IMR-90 (cell line): ENCODE measurements around the gene GAS7. TPM values are rescaled to one million over a fixed set of nuclear protein-coding genes. Genes with fewer than 3 reads are reported as not detected.

Experiments used
- ATAC-seq: fragments of 200-7000 bp; cut with Tn5 transposase; 2 replicates; pipeline ENCODE4 v1.9.1; 2020; ENCODE audit warnings: low read depth, mild to moderate bottlenecking, moderate library complexity
- BruUV-seq: library from RNA; stranded (reverse); fragments of 400-500 nt; replicated peaks from 2 replicates; lab custom pipeline; 2021; lab: Mats Ljungman, UMichigan
- CTCF ChIA-PET: fragments of 300-600 bp; formaldehyde crosslinking; extraction: SDS; loops from one replicate; lab custom pipeline; 2021; ENCODE audit warnings: antibody characterized with exemption; lab: Yijun Ruan, JAX
- POLR2A ChIA-PET: fragments of 300-600 bp; sonication (Branson Sonifier 250); formaldehyde crosslinking; loops from one replicate; lab custom pipeline; 2022; ENCODE audit warnings: antibody characterized with exemption; ENCODE audit not compliant: unreplicated experiment; lab: Charles Lee
- DNase-seq: peaks from one replicate; pipeline ENCODE4 v3.0.0; 2013
- H2AFZ ChIP-seq: replicated peaks from 2 replicates; pipeline ENCODE3; 2013; ENCODE audit warnings: low read length, mild to moderate bottlenecking; ENCODE audit not compliant: poor library complexity
- H2AK5ac ChIP-seq: 2 replicates; pipeline ENCODE4 v1.6.1; 2013; ENCODE audit warnings: low read depth, low read length, inconsistent platforms
- H2AK9ac ChIP-seq: replicated peaks from 2 replicates; pipeline ENCODE3; 2013; ENCODE audit warnings: mild to moderate bottlenecking, low read depth, low read length, moderate library complexity; ENCODE audit not compliant: poor library complexity
- H2BK120ac ChIP-seq: 2 replicates; pipeline ENCODE4 v1.6.1; 2013; ENCODE audit warnings: low read depth, low read length, inconsistent platforms
- H2BK15ac ChIP-seq: 3 replicates; pipeline ENCODE4 v1.6.1; 2013; ENCODE audit warnings: low read depth, low read length, inconsistent platforms
- H2BK20ac ChIP-seq: 2 replicates; pipeline ENCODE4 v1.6.1; 2013; ENCODE audit warnings: low read depth, mild to moderate bottlenecking, inconsistent platforms, low read length, moderate library complexity
- H2BK5ac ChIP-seq: 2 replicates; pipeline ENCODE4 v1.6.1; 2013; ENCODE audit warnings: mild to moderate bottlenecking, low read depth, low read length, inconsistent platforms; ENCODE audit not compliant: poor library complexity, severe bottlenecking
- H3K14ac ChIP-seq: replicated peaks from 2 replicates; pipeline ENCODE4 v1.6.1; 2013; ENCODE audit warnings: low read depth, low read length, inconsistent platforms
- H3K18ac ChIP-seq: 2 replicates; pipeline ENCODE4 v1.6.1; 2013; ENCODE audit warnings: low read depth, low read length, control low read depth
- H3K23ac ChIP-seq: 2 replicates; pipeline ENCODE4 v1.6.1; 2013; ENCODE audit warnings: low read depth, low read length, inconsistent platforms
- H3K27ac ChIP-seq: 2 replicates; pipeline ENCODE4 v1.5.1; 2013; ENCODE audit warnings: mild to moderate bottlenecking, control low read depth, low read length; ENCODE audit not compliant: insufficient read depth
- H3K27me3 ChIP-seq: 2 replicates; pipeline ENCODE4 v1.6.1; 2013; ENCODE audit warnings: low read length; ENCODE audit not compliant: control insufficient read depth, insufficient read depth
- H3K36me3 ChIP-seq: 2 replicates; pipeline ENCODE4 v1.6.1; 2013; ENCODE audit warnings: low read length, mixed read lengths; ENCODE audit not compliant: control insufficient read depth, insufficient read depth
- H3K4ac ChIP-seq: 2 replicates; pipeline ENCODE4 v1.6.1; 2013; ENCODE audit warnings: low read depth, low read length, inconsistent platforms
- H3K4me1 ChIP-seq: 2 replicates; pipeline ENCODE4 v1.6.1; 2013; ENCODE audit warnings: low read length, mixed read lengths; ENCODE audit not compliant: control insufficient read depth, insufficient read depth
- H3K4me2 ChIP-seq: 2 replicates; pipeline ENCODE4 v1.6.1; 2013; ENCODE audit warnings: low read depth, mild to moderate bottlenecking, control low read depth, low read length, moderate library complexity
- H3K4me3 ChIP-seq: 2 replicates; pipeline ENCODE4 v1.5.1; 2013; ENCODE audit warnings: low read depth, mild to moderate bottlenecking, control low read depth, low read length, moderate library complexity; ENCODE audit not compliant: insufficient read depth
- H3K56ac ChIP-seq: 2 replicates; pipeline ENCODE4 v1.6.1; 2013; ENCODE audit warnings: low read length, inconsistent platforms; ENCODE audit not compliant: insufficient read depth; ENCODE audit errors: extremely low read depth
- H3K79me1 ChIP-seq, 2 experiments: 2 replicates each; pipeline ENCODE4 v1.6.1; 2013; ENCODE audit warnings: low read length in 2 of 2, inconsistent platforms in 1 of 2, low read depth in 1 of 2
- H3K9ac ChIP-seq: 2 replicates; pipeline ENCODE4 v1.6.1; 2013; ENCODE audit warnings: low read depth, low read length, control low read depth
- H3K9me1 ChIP-seq: 2 replicates; pipeline ENCODE4 v1.6.1; 2013; ENCODE audit warnings: low read length, inconsistent platforms; ENCODE audit not compliant: insufficient read depth
- H3K9me3 ChIP-seq: 2 replicates; pipeline ENCODE4 v1.6.1; 2013; ENCODE audit warnings: low read length; ENCODE audit not compliant: control insufficient read depth, insufficient read depth
- H4K20me1 ChIP-seq: 2 replicates; pipeline ENCODE4 v1.6.1; 2013; ENCODE audit warnings: low read length, inconsistent platforms; ENCODE audit not compliant: insufficient read depth
- H4K5ac ChIP-seq: 2 replicates; pipeline ENCODE4 v1.6.1; 2013; ENCODE audit warnings: mild to moderate bottlenecking, low read depth, low read length, control low read depth
- H4K8ac ChIP-seq, 2 experiments: 2 replicates each; pipeline ENCODE4 v1.6.1; 2013; ENCODE audit warnings: low read depth in 2 of 2, low read length in 2 of 2, control low read depth in 1 of 2, inconsistent platforms in 1 of 2
- H4K91ac ChIP-seq: 2 replicates; pipeline ENCODE4 v1.6.1; 2013; ENCODE audit warnings: low read depth, low read length, inconsistent platforms; ENCODE audit not compliant: insufficient read depth
- BHLHE40 ChIP-seq: fragments of 150-350 bp; IDR thresholded peaks from 2 replicates; pipeline ENCODE4 v1.6.1; 2016; ENCODE audit warnings: mild to moderate bottlenecking, low read depth, low read length
- CEBPB ChIP-seq: IDR thresholded peaks from 2 replicates; pipeline ENCODE4 v1.6.1; 2012; ENCODE audit warnings: low read depth, low read length, improper control_type of control experiment
- CHD1 ChIP-seq: IDR thresholded peaks from 2 replicates; pipeline ENCODE4 v1.6.1; 2012; ENCODE audit warnings: low read depth, low read length, improper control_type of control experiment
- ELK1 ChIP-seq: fragments of 150-350 bp; IDR thresholded peaks from 2 replicates; pipeline ENCODE4 v1.6.1; 2016; ENCODE audit warnings: low read depth, mild to moderate bottlenecking, low read length, moderate library complexity, borderline replicate concordance
- MAZ ChIP-seq: IDR thresholded peaks from 2 replicates; pipeline ENCODE4 v1.6.1; 2012; ENCODE audit warnings: low read depth, mild to moderate bottlenecking, low read length, improper control_type of control experiment, moderate library complexity, borderline replicate concordance
- NFE2L2 ChIP-seq: fragments of 150-350 bp; IDR thresholded peaks from 2 replicates; pipeline ENCODE4 v1.6.1; 2016; ENCODE audit warnings: low read depth, mild to moderate bottlenecking, low read length
- RCOR1 ChIP-seq: IDR thresholded peaks from 2 replicates; pipeline ENCODE4 v1.6.1; 2012; ENCODE audit warnings: mild to moderate bottlenecking, low read length, improper control_type of control experiment; ENCODE audit not compliant: insufficient replicate concordance
- WGBS, 2 experiments: methylation state at CpG; one replicate each; pipeline versions ENCODE4 v1.1.5 to v1.1.7; 2013; ENCODE audit warnings: missing lambda C conversion rate in 2 of 2; ENCODE audit not compliant: insufficient read length in 1 of 2; ENCODE audit errors: extremely low coverage in 2 of 2; 5-methylcytosine and 5-hydroxymethylcytosine counted together
- dilution Hi-C: fragments of 300-500 bp; cut with HindIII; formaldehyde crosslinking; loops from one replicate; pipeline ENCODE4 v1.14.3; 2018; ENCODE audit warnings: low sequenced_read_pairs; ENCODE audit not compliant: unreplicated experiment
- in situ Hi-C: fragments of 300-500 bp; cut with MboI; formaldehyde crosslinking; loops from 3 replicates; pipeline ENCODE4 v1.14.3; 2019; ENCODE audit warnings: low sequenced_read_pairs, inconsistent platforms, mixed read lengths
- intact Hi-C: fragments of 100-400 bp; cut with micrococcal nuclease; formaldehyde crosslinking; loops from 2 replicates; pipeline ENCODE4 v1.10.0; 2022
- polyA plus RNA-seq, 3 experiments: library from polyadenylated mRNA; depleted of rRNA; stranded (reverse); fragments of >200 nt; gene quantifications; 2 replicates each; pipeline ENCODE4 v1.2.3, GENCODE V29; 2012; ENCODE audit warnings: low replicate concordance in 1 of 3
- total RNA-seq: library from RNA; depleted of rRNA; stranded (reverse); fragments of >200 nt; gene quantifications from 2 replicates; pipeline ENCODE4 v1.2.3, GENCODE V29; 2012
- TF ChIP-seq, protein P1 (sequence below): fragments of 150-350 bp; IDR thresholded peaks from 2 replicates; pipeline ENCODE4 v1.6.1; 2017; ENCODE audit warnings: mild to moderate bottlenecking, antibody characterized with exemption, low read length, low read depth

Gene GAS7
- total and polyA plus RNA-seq, 2 of the 4 experiments (the other 2 are of a cell fraction): 4.6 to 5.0 TPM

GRCh38 chr17:9918804-9919352 lies 279.5 kb downstream of the GAS7 start:
- H3K36me3 ChIP-seq: peaks cover 12% of the 10 kb centered on the region; the same call in 1 of the 2 replicates
- H2BK120ac ChIP-seq: no peak overlapping the region
- no TSS peak for BruUV-seq
- H3K79me1 ChIP-seq: no peaks in the 10 kb centered on the region
- no peak for ATAC-seq
- WGBS, 2 experiments: no CpG with 5 or more reads among the region's 5 CpGs
- H2BK5ac ChIP-seq: no peak overlapping the region
- ChIA-PET POLR2A (no interaction called here), CTCF (no interaction called here)
- no peak overlapping the region for H3K18ac ChIP-seq
- no peaks in the 10 kb centered on the region for H4K20me1 ChIP-seq
- no peak overlapping the region for H3K27ac ChIP-seq
- in situ Hi-C loops (no loop called here), dilution Hi-C loops (no loop called here), intact Hi-C loops (no loop called here)
- H3K23ac ChIP-seq: no peak overlapping the region
- no peaks in the 10 kb centered on the region for H3K9me1 ChIP-seq
- H3K4ac ChIP-seq: no peak overlapping the region
- no peak overlapping the region for H2BK20ac ChIP-seq
- no peak overlapping the region for H2BK15ac ChIP-seq
- H2AK9ac ChIP-seq: no peak overlapping the region
- TF ChIP-seq RCOR1 (no peak), MAZ (no peak), CHD1 (no peak), CEBPB (no peak), BHLHE40 (no peak), NFE2L2 (no peak), ELK1 (no peak)
- TF ChIP-seq, protein P1, sequence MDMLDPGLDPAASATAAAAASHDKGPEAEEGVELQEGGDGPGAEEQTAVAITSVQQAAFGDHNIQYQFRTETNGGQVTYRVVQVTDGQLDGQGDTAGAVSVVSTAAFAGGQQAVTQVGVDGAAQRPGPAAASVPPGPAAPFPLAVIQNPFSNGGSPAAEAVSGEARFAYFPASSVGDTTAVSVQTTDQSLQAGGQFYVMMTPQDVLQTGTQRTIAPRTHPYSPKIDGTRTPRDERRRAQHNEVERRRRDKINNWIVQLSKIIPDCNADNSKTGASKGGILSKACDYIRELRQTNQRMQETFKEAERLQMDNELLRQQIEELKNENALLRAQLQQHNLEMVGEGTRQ: no peak
- H4K91ac ChIP-seq: no peak overlapping the region
- H2AK5ac ChIP-seq: no peak overlapping the region
- no peak overlapping the region for H3K14ac ChIP-seq
- H4K5ac ChIP-seq: no peak overlapping the region
- H3K4me3 ChIP-seq: no peak overlapping the region
- H3K4me2 ChIP-seq: no peak overlapping the region
- no peak overlapping the region for H3K9ac ChIP-seq
- no peak overlapping the region for H3K56ac ChIP-seq
- no peak for DNase-seq
- H3K4me1 ChIP-seq: no peaks in the 10 kb centered on the region
- no peaks in the 10 kb centered on the region for H3K27me3 ChIP-seq
- H2AFZ ChIP-seq: no peak overlapping the region
- no peaks in the 10 kb centered on the region for H3K9me3 ChIP-seq
- H4K8ac ChIP-seq: no peak overlapping the region
